HEK293T (cell line): ENCODE data around the gene CCDC157.
A peak's percentile ranks its signal among the peaks of the same experiment; 100 is the strongest.

ENCODE experiments used
- CTCF ChIA-PET: fragments of 350-600 bp; formaldehyde crosslinking; extraction: SDS; loops from one replicate; lab custom pipeline; 2021; ENCODE audit warnings: antibody characterized with exemption, inconsistent platforms; lab: Yijun Ruan, JAX
- POLR2A ChIA-PET: fragments of 350-600 bp; formaldehyde crosslinking; extraction: SDS; loops from one replicate; lab custom pipeline; 2020; ENCODE audit warnings: antibody characterized with exemption, inconsistent platforms; lab: Yijun Ruan, JAX
- DNase-seq: peaks from one replicate; pipeline ENCODE4 v3.0.0; 2012; ENCODE audit warnings: mixed read lengths; ENCODE audit errors: extremely low spot score
- ARNT ChIP-seq: fragments of 450-650 bp; IDR thresholded peaks from 2 replicates; pipeline ENCODE4 v1.6.1; 2017; ENCODE audit warnings: mild to moderate bottlenecking
- BHLHE40 ChIP-seq: fragments of 450-650 bp; IDR thresholded peaks from 2 replicates; pipeline ENCODE4 v1.6.1; 2016; ENCODE audit warnings: mild to moderate bottlenecking, moderate library complexity, borderline replicate concordance
- CTBP1 ChIP-seq: fragments of 450-650 bp; IDR thresholded peaks from 2 replicates; pipeline ENCODE4 v1.6.1; 2016; ENCODE audit warnings: borderline replicate concordance
- ELF4 ChIP-seq: fragments of 450-650 bp; IDR thresholded peaks from 2 replicates; pipeline ENCODE4 v1.6.1; 2017; ENCODE audit warnings: antibody characterized with exemption
- FOXA1 ChIP-seq: fragments of 450-650 bp; IDR thresholded peaks from 2 replicates; pipeline ENCODE4 v1.6.1; 2016; ENCODE audit warnings: mild to moderate bottlenecking
- FOXK2 ChIP-seq: fragments of 450-650 bp; IDR thresholded peaks from 2 replicates; pipeline ENCODE4 v1.6.1; 2016; ENCODE audit warnings: mild to moderate bottlenecking
- FOXM1 ChIP-seq: fragments of 450-650 bp; IDR thresholded peaks from 2 replicates; pipeline ENCODE4 v1.6.1; 2017; ENCODE audit warnings: mild to moderate bottlenecking, borderline replicate concordance
- HDGF ChIP-seq: fragments of 450-650 bp; IDR thresholded peaks from 2 replicates; pipeline ENCODE4 v1.6.1; 2017; ENCODE audit warnings: antibody characterized with exemption, borderline replicate concordance
- L3MBTL2 ChIP-seq: fragments of 450-650 bp; conservative IDR thresholded peaks from 2 replicates; pipeline ENCODE4 v1.6.1; 2016; ENCODE audit warnings: mild to moderate bottlenecking
- LEF1 ChIP-seq: fragments of 450-650 bp; IDR thresholded peaks from 2 replicates; pipeline ENCODE4 v1.6.1; 2017; ENCODE audit warnings: mild to moderate bottlenecking, borderline replicate concordance
- NFRKB ChIP-seq: fragments of 450-650 bp; IDR thresholded peaks from 2 replicates; pipeline ENCODE4 v1.6.1; 2016; ENCODE audit warnings: mild to moderate bottlenecking, moderate library complexity
- SP1 ChIP-seq: fragments of 450-650 bp; IDR thresholded peaks from 2 replicates; pipeline ENCODE4 v1.6.1; 2017
- SUZ12 ChIP-seq: fragments of 450-650 bp; IDR thresholded peaks from 2 replicates; pipeline ENCODE4 v1.6.1; 2016; ENCODE audit warnings: mild to moderate bottlenecking
- TARDBP ChIP-seq: fragments of 450-650 bp; IDR thresholded peaks from 2 replicates; pipeline ENCODE4 v1.6.1; 2016
- ZNF384 ChIP-seq: fragments of 450-650 bp; IDR thresholded peaks from 2 replicates; pipeline ENCODE4 v1.6.1; 2016
- TF ChIP-seq, protein P1 (sequence below): fragments of 450-650 bp; IDR thresholded peaks from 2 replicates; pipeline ENCODE4 v1.6.1; 2016

Gene CCDC157

DNA sequence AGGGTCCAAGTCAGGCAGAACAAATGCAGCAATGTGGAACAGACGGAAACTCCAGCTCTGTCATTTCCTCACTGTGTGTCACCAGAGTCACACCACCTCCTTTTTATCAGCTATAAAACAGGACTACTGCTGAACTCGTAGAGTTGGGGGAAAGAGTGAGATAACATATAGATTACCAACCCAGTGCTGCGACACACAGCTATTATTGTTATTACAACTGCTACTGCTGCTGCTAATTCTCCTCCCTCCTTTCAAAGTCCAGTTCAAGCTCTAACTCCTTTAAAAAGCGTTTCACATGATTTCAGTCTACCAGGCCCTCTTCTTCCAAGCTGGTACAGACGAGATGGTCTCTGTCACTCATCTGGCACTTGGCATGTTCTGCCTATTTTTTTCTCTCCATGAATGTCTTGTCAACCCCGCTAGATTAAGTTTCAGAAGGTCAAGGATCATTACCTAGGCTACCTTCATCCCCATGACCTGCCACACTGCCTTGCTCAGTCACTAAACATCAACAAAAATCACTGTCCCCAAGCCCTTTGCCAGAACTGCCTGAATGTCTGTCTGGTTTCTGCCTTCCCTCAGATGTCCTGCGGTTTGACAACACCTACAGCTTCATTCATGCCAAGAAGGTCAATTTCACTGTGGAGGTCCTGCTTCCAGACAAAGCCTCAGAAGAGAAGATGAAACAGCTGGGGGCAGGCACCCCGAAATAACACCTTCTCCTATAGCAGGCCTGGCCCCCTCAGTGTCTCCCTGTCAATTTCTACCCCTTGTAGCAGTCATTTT, 65.1 kb downstream of the CCDC157 start:
- ChIA-PET CTCF (no interaction called here), POLR2A (interaction anchor here (0.6 to 5.9 kb wide), 11 partner anchors 9 to 170 kb away, joined by 3 to 85 read pairs (median 4); partner anchors contain the start of genes CCDC157, PES1, RNF215 and SEC14L2)
- no peak for DNase-seq
- TF ChIP-seq, protein P1, sequence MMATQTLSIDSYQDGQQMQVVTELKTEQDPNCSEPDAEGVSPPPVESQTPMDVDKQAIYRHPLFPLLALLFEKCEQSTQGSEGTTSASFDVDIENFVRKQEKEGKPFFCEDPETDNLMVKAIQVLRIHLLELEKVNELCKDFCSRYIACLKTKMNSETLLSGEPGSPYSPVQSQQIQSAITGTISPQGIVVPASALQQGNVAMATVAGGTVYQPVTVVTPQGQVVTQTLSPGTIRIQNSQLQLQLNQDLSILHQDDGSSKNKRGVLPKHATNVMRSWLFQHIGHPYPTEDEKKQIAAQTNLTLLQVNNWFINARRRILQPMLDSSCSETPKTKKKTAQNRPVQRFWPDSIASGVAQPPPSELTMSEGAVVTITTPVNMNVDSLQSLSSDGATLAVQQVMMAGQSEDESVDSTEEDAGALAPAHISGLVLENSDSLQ, result peak; percentile 61
- TF ChIP-seq BHLHE40 (no peak), ARNT (no peak)

DNA sequence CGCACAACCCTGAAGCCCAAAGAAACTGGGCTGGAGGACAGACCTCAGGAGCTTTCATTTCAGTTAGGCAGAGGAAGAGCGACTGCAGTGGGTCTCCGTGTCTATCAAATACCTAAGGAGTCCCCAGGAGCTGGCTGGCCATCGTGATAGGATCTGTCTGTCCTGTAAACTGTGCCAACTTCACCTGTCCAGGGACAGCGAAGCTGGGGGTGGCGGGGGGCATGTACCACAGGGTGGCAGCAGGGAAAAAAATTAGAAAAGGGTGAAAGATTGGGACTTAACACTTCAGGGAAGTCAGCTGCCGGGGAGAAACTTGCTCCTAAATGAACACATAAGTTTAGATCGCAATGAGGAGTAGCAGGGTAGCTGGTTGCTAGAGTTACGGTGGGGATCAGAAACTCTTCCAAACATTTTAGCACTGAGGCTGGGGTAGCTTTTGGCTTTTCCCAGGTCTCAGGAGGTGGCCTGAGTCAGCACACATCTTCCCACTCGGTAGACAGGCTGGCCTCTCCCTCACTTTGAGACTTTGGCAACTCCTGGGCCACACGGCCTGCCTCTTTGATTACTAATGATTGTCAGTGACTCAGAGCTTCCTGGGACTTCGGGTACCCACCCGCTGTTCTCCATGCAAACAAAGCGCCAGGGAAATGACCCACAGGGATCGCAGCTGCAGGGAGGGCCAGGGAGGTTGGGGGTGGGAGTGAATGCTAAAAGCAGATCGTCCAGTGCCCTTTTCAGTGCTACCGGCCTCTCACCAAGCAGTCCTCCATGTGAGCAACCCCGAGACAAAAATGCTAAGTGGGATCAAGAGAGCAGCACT, 65.9 kb downstream of the CCDC157 start:
- CTCF ChIA-PET, result interaction anchor here (0.6 to 1.3 kb wide), 3 partner anchors 14 to 20 kb away, joined by 3 to 4 read pairs (median 3); no protein-coding TSS in a partner anchor
- DNase-seq, result no peak
- POLR2A ChIA-PET, result interaction anchor here (0.6 to 5.9 kb wide), 18 partner anchors 8 to 169 kb away, joined by 3 to 85 read pairs (median 6); partner anchors contain the start of genes CCDC157, PES1, RNF215 and SEC14L2
- TF ChIP-seq CTBP1, result no peak
- TF ChIP-seq FOXM1, result no peak
- TF ChIP-seq HDGF, result no peak
- TF ChIP-seq L3MBTL2, result no peak
- TF ChIP-seq LEF1, result no peak
- no peak for TF ChIP-seq ELF4
- TF ChIP-seq FOXK2, result no peak
- TF ChIP-seq, protein P1, result no peak
- TF ChIP-seq ZNF384, result no peak
- no peak for TF ChIP-seq NFRKB
- TF ChIP-seq BHLHE40, result no peak
- TF ChIP-seq SUZ12, result no peak
- no peak for TF ChIP-seq TARDBP
- TF ChIP-seq FOXA1, result no peak
- no peak for TF ChIP-seq ARNT
- no peak for TF ChIP-seq SP1

DNA sequence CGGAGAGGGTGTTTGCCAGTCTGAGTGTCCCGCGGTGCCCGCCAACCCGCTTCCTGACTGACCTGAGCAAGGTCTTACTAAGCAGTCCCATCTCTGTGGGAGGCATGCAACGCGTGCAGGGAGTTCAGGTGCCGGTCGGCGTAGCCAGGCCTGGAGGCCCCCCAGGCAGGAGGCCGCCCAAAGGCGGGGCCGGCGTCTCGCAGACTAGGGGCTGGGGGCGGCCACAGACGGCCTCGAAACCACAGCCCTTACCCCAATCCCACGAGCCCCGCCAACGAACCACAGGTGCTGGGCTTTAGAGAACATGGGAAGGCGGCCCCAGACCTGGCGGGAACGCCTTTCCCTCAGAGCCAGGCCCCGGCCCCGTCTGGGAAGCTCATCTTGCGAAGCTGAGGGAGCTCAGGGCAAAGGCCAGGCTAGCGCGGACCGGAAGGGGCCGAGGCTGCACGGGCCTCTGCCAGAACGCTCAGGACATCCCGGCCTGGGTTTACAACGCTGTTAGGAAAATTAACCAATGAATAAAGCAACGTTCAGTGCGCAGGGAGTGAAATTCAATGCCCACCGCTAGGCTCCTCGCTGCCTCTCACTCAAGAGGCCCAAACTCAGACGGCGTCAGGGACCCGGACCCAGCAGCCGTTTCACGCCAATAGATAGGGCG, 66.6 kb downstream of the CCDC157 start:
- POLR2A ChIA-PET, result interaction anchor here (0.6 to 5.9 kb wide), 23 partner anchors 9 to 227 kb away, joined by 3 to 85 read pairs (median 4); partner anchors contain the start of genes CCDC157, RNF215, SEC14L2 and SF3A1
- no peak for DNase-seq
- TF ChIP-seq FOXA1 (no peak), ELF4 (peak; percentile 36; the same call in 1 of the 2 replicates), CTBP1 (no peak), L3MBTL2 (peak; percentile 83)
- CTCF ChIA-PET, result interaction anchor here (0.6 to 1.7 kb wide), 10 partner anchors 9 to 136 kb away, joined by 3 to 7 read pairs (median 4); partner anchors contain the start of genes CCDC157, SEC14L2 and SF3A1

DNA sequence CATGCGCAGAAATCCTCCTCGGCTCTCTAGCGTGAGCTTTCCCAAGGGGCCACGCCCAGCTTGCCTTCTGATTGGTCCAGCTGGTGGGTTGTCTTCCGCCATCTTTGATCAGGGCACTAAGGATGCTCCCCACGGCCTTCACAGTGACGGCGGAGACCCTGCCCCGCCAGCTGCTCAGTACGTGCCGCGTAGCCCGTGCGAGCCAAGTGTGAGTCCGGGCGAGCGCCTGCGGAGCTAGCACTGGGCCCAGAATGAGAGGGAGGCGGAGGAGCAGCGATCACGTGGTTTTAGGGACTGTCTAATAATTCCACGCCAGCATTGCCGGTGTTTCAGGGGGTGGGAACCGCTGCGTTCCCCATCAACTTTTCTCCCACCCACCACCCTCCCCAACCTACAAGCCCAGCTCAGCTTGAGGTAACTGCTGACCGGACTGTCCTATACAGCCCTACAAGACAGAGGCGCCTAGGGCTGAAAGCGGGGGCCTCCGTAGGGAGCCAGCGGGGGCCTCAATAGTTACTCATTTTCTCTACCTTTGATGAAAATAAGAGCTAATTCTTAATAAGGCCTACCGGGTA, 67.2 kb downstream of the CCDC157 start:
- CTCF ChIA-PET, result interaction anchor here (0.6 to 1.7 kb wide), 11 partner anchors 9 to 136 kb away, joined by 3 to 7 read pairs (median 3); partner anchors contain the start of genes CCDC157, SEC14L2 and SF3A1
- POLR2A ChIA-PET, result interaction anchor here (0.6 to 5.9 kb wide), 22 partner anchors 9 to 228 kb away, joined by 3 to 85 read pairs (median 4); partner anchors contain the start of genes CCDC157, RNF215, SEC14L2 and SF3A1
- TF ChIP-seq TARDBP (no peak), L3MBTL2 (peak; percentile 45), ARNT (peak; percentile 99), SP1 (no peak), FOXK2 (no peak), FOXM1 (peak; percentile 85), ELF4 (no peak)
- TF ChIP-seq, protein P1, result peak; percentile 47; the same call in 1 of the 2 replicates

DNA sequence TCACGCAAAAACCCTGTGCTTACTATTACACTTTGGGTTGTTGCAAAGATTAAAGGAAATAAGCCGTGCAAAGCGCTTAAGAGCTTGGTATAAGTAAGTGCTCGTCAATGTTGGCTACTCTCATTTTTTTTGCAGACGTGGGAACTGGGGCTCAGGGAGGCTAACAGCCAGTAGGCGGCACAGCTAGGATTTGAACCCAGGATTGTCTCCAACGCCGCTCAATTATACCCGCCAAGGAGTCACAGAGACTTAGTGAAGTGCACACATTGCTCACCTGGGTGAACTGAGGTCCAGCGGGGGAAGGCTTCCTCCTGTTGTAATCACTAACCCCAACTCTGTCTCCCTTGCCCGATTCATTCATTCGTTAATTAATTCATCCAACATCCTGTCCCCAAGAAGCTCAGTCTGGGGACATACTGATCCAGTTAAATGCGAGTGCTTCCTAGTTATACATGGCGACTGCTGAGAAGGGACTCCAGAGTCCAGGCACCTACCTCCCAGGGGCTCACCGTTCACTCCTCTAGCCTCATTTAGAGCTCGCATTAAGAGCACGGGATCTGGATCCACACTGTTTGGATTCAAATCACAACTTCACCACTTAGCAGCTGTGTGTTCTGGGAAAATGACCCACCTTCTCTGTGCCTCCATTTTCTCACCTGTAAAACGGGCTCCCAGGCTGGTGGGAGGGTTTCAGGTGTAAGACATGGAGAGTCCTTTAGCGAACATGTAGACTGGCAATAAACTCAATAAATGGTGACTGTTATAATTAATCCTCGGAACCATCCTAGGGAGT, 67.9 kb downstream of the CCDC157 start:
- no peak for DNase-seq
- ChIA-PET POLR2A (interaction anchor here (0.9 to 5.9 kb wide), 18 partner anchors 8 to 229 kb away, joined by 3 to 85 read pairs (median 8); partner anchors contain the start of genes CCDC157, RNF215, SEC14L2 and SF3A1), CTCF (interaction anchor here (0.7 to 1.7 kb wide), 7 partner anchors 9 to 321 kb away, joined by 3 to 7 read pairs (median 3); partner anchors contain the start of genes CCDC157, SEC14L2 and SF3A1)
- TF ChIP-seq ZNF384, result peak; percentile 68; the same call in 1 of the 2 replicates
- no peak for TF ChIP-seq NFRKB
- no peak for TF ChIP-seq CTBP1

More for the DNA sequence above, 67.2 kb downstream of the CCDC157 start:
- peak; percentile 99 for DNase-seq
